HG03045 (cell line): ENCODE results near the gene TNFRSF13B.
"Not testable (repeated sequence)": the region's sequence is repeated elsewhere in the genome, so short reads cannot be mapped to it uniquely, and the experiment has no call there.

Source experiments
- ATAC-seq: cut with Tn5 transposase; IDR thresholded peaks from one replicate; pipeline ENCODE4 v1.9.1; 2021; ENCODE audit warnings: mild to moderate bottlenecking, moderate library complexity; ENCODE audit not compliant: unreplicated experiment

Gene TNFRSF13B

DNA sequence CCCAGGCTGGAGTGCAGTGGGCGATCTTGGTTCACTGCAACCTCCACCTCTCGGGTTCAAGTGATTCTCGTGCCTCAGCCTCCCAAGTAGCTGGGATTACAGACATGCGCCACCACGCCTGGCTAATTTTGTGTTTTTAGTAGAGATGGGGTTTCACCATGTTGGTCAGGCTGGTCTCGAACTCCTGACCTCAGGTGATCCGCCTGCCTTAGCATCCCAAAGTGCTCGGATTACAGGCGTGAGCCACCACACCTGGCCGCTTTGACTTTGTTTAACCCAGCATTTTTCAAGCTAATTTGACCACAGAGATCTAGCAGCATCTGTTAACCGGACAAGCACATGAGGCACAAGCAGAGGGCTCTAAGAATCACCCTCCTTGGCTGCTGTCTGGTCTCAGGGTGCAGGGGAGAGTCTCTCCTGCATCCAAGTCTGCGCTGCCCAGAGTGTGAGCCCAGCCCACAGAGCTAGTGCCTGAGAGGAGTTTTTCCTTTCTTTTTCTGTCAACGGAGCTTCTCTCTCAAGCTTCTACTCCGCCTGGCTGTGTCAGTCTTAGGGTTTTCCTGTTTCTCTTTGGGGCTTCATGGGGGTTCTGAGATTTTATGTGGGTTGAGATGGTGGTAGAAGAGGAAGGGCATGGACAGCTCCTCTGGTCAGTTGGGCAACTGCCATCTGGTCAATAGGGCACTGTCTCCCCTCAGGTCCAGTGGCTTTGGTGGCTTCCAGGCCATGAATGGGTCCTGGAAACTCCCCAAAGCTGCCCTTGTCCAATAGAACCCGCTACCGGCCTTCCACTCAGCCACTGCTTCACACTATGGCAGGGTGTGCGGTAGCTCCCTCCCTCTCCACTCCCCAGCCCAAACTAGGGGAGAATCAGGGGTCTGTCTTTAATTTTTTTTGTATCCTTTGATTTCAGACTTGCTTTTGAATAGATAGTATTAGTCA, 59.6 kb downstream of the TNFRSF13B start:
- no peak for ATAC-seq

GRCh38 chr17:16911141-16911937, 60.6 kb downstream of the TNFRSF13B start:
- ATAC-seq: no peak

DNA sequence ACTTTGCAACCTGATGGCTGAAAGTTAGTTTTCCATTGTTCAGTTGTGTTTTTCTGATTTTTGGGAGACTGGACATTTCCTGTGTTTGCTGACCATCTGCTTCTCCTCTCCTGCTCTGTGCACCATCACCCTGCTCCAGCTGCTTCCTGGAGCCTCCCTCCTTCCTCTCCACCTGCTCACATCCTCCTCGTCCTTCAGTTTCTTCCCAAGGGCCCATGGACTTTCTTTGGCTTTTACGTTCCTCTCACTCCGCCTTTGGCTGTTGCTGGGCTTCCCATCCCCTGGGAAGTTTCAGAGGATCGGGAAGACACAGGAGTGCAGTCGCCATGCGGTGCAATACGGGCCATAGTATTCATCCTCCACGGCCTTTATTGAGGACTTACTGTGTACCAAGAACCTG, 61.6 kb downstream of the TNFRSF13B start:
- ATAC-seq: no peak

- no peak for ATAC-seq
Measured at GRCh38 chr17:16909472-16910246, 62.3 kb downstream of the TNFRSF13B start.

GRCh38 chr17:16908273-16908672, 63.6 kb downstream of the TNFRSF13B start:
- ATAC-seq: no peak

DNA sequence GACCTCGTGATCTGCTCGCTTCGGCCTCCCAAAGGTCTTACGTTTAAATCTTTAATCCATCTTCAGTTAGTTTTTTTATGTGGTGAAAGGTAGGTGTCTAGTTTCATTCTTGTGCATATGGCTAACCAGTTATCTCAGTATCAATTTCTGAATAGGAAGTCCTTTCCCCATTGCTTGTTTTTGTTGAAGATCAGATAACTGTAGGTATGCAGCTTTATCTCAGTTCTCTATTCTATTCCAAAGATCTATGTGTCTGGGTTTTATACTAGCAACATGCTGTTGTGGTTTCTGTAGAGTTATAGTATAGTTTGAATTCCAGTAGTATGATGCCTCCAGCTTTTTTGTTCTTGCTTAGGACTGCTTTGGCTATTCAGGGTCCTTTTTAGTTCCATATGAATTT, 65.2 kb downstream of the TNFRSF13B start:
- no peak for ATAC-seq

GRCh38 chr17:16905593-16906191, 66.2 kb downstream of the TNFRSF13B start:
- ATAC-seq: no peak

DNA sequence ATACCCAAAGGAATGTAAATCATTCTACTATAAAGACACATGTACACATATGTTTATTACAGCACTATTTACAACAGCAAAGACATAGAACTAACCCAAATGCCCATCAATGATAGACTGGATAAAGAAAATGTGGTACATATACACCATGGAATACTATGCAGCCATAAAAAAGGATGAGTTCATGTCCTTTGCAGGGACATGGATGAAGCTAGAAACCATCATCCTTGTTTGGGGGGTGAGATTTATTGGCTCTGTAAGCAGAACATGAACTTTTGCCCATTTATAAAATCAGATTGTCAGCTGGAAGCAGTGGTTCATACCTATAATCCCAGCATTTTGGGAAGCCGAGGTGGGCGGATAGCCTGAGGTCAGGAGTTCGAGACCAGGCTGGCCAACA, 68.8 kb downstream of the TNFRSF13B start:
- ATAC-seq: not testable (repeated sequence)

GRCh38 chr17:16900288-16900882, 71.5 kb downstream of the TNFRSF13B start:
- no peak for ATAC-seq

DNA sequence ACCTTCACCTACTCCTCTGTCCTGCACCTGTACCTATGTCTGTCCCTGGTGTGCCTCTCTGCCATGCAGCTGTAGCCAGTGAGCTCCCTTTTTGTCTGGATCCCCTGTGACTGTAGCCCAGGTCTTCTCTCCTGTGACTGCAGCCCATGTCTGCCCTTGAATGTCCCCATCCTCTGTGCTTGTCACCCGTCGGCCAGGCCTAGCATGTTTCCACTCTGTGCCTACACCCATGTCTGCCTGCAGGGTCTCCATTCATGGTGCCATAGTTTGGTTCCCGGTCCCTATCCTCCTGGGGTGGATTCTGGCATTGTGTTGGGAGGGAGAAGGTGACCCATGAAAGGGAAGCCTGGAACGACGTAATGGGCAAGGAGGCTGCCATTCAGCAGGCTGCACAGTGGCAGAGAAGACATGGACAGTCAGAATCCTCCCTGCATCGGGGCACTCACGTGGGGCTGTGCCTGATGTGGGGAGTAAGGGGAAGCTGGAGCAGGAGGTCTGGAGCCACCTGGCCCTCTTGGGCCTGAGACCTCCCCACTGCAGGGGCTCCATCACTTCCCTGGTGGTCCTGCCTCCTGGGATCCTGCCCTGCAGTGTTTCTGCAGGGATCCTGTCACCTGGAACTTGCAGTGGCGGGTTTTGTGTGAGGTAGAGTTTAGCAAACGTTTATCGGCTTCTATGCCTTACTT, 74.6 kb downstream of the TNFRSF13B start:
- not testable (repeated sequence) for ATAC-seq

- ATAC-seq: not testable (repeated sequence)
Measured at GRCh38 chr17:16896235-16896634, 75.7 kb downstream of the TNFRSF13B start.

- not testable (repeated sequence) for ATAC-seq
Measured at GRCh38 chr17:16893527-16893926, 78.4 kb downstream of the TNFRSF13B start.

DNA sequence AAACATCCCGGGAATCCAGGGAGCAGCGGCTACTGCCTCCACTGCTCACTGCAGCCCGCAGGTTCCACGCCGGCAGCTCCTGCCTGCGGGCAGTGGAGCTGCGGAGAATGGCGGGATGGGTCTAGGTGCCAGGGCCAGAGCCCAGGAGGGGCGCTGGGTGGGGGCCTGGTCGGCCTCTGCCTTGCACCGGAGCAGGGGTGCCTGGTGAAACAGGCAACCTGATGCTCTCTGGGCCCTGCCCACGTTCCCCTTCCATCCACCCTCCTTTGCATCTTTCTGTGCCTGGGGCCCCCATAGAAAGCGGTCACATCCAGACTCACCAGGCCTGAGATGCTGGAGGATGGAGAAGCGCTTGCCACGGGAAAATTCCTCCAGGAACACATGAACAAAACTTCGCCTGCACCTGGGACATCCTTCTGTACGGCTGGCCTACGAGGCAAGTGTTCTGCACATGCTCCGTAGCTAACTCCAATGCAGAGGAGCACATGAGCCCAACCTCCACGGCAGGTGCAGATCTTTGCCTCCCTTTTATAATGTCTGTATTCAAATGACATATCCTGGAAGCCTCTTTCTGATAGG, 79.0 kb downstream of the TNFRSF13B start:
- ATAC-seq: not testable (repeated sequence)

- no peak for ATAC-seq
Measured at GRCh38 chr17:16889088-16889465, 82.8 kb downstream of the TNFRSF13B start.
